HG03025 (cell line): Measurements from ENCODE around the gene CHST10.
A peak's percentile ranks its signal among the peaks of the same experiment; 100 is the strongest.
"Not testable (repeated sequence)": the region's sequence is repeated elsewhere in the genome, so short reads cannot be mapped to it uniquely, and the experiment has no call there.

Source experiments
- ATAC-seq: cut with Tn5 transposase; IDR thresholded peaks from one replicate; pipeline ENCODE4 v1.9.1; 2021; ENCODE audit warnings: mild to moderate bottlenecking, moderate library complexity; ENCODE audit not compliant: unreplicated experiment, low FRiP score

The CHST10 gene

GRCh38 chr2:100416935-100417710, at the start of gene CHST10:
Gene CHST10, minus strand, starts transcription at chr2:100417668. Its CDS starts 10,993 bp downstream, at chr2:100406675.
- ATAC-seq = peak; percentile 92

- no peak for ATAC-seq
Observed at GRCh38 chr2:100460904-100461530, 43.5 kb upstream of the CHST10 start.

- not testable (repeated sequence) for ATAC-seq
Observed at GRCh38 chr2:100456357-100456756, 38.9 kb upstream of the CHST10 start.

GRCh38 chr2:100453853-100454252, 36.4 kb upstream of the CHST10 start:
- ATAC-seq = no peak

GRCh38 chr2:100451734-100452133, 34.3 kb upstream of the CHST10 start:
- ATAC-seq = no peak

GRCh38 chr2:100451092-100451491, 33.6 kb upstream of the CHST10 start:
- ATAC-seq = no peak

GRCh38 chr2:100446696-100447095, 29.2 kb upstream of the CHST10 start:
- ATAC-seq = no peak

- ATAC-seq = no peak
Observed at GRCh38 chr2:100437751-100438150, 20.3 kb upstream of the CHST10 start.

- ATAC-seq = no peak
Observed at GRCh38 chr2:100429726-100430125, 12.3 kb upstream of the CHST10 start.

- no peak for ATAC-seq
Observed at GRCh38 chr2:100427627-100428258, 10.3 kb upstream of the CHST10 start.

GRCh38 chr2:100427111-100427510, 9.6 kb upstream of the CHST10 start:
- no peak for ATAC-seq

- no peak for ATAC-seq
Observed at GRCh38 chr2:100426384-100426720, 8.9 kb upstream of the CHST10 start.

GRCh38 chr2:100425573-100426383, 8.3 kb upstream of the CHST10 start:
- no peak for ATAC-seq

GRCh38 chr2:100425107-100425506, 7.6 kb upstream of the CHST10 start:
- ATAC-seq = no peak

GRCh38 chr2:100424277-100424875, 6.9 kb upstream of the CHST10 start:
- no peak for ATAC-seq

- ATAC-seq = no peak
Observed at GRCh38 chr2:100423631-100424030, 6.2 kb upstream of the CHST10 start.

GRCh38 chr2:100422320-100423055, 5.0 kb upstream of the CHST10 start:
- ATAC-seq = no peak

GRCh38 chr2:100419915-100420314, 2.4 kb upstream of the CHST10 start:
- ATAC-seq = no peak

GRCh38 chr2:100418406-100418962, 1.0 kb upstream of the CHST10 start:
- ATAC-seq = no peak
